HG03571 (cell line): ENCODE results near the gene ALDH1A3.

Source experiments
- ATAC-seq: cut with Tn5 transposase; IDR thresholded peaks from one replicate; pipeline ENCODE4 v1.9.1; 2021; ENCODE audit not compliant: unreplicated experiment

Gene ALDH1A3

DNA sequence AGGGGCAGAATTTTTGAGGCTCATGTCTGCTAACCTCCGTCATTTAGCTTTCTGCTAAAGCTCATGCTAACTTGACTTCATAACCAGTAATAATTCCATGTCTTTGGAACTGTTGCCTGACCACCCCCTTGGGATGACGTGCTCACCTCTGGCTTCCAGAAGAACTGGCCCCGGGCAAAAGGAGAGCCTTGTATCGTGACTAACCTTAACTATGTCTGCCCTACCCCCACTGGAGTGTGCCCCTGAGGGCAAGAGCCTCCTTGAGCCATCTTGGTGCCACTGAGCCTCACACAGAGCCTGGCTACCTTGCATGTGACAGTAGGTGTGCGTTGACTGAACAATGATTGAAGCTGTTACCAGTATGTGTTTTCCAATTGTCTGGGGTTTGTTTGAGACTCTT, 44.3 kb downstream of the ALDH1A3 start:
- ATAC-seq = no peak

DNA sequence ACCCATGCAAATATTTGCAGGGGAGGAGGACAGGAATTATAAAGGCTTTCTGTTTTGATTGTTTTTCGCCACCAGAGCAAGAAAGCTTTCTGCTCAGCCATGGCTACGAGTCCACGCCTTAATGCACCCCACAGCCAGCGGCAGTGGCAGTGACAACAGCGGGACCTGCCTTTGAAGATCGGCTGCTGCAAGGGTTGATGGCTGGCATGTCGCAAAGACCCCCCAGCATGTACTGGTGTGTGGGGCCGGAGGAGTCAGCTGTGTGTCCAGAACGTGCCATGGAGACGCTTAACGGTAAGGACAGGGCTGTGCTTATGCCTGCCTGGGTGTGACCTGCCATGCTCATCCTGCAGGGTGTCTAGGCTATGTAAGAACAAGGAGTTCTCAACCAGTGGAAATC, 44.8 kb downstream of the ALDH1A3 start:
- ATAC-seq = no peak

- no peak for ATAC-seq
Observed at GRCh38 chr15:100925480-100925879, 45.8 kb downstream of the ALDH1A3 start.

DNA sequence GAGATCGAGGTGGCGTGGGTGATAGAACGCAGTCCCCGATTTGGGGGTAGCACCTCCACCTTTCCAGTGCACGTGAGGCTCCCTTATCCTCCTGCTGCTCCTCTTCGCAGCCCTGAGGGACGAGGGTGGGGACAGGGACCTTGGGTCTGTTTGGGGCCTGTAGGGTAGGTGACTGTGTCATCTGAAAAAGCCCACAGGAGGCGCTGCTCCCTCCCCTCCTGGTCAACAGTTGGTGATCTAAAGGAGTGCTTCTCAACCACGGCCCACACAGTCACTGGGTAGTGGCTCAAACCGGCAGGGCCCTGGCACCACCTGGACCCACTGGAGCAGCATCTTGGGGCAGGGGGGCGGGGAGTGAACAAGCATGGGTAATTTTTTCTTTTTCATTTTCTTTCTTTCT, 46.6 kb downstream of the ALDH1A3 start:
- no peak for ATAC-seq

DNA sequence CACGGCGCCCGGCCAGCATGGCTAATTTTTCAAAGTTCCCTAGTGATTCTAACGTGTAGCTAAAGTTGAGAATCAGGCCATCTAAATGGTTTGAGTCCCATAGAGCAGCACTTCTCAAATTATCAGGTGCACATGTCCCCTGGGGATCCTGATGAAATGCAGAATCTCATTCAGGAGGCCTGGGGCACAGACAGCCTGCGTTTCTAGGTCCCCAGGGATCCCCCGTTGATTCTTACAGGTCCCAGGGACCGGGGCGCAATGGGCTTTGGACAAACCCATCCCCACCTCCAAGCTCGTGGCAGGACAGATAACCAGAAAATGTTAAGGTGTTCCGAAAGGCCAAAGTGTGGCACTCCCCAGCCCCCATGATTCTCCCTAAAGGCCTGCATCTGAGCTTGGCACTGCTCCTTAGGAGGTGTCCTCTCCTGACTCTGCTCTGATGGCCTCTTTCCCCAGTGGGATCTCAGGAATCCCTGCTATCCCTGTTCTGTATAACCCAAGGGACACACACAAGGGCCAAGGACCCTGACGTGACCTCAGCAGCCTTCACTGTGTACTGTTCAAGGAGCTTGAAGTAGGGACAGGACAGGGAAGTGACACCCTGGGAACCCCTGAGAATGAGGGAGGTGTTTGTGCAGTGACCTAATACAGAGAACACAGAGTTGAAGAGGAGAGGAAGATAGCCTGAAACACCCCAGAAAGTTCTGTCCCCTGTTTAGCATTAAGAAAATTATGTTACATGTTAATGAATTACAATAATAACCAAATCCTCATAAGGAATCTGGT, 47.5 kb downstream of the ALDH1A3 start:
- peak; percentile 55 for ATAC-seq

GRCh38 chr15:100928632-100929280, 49.1 kb downstream of the ALDH1A3 start:
- ATAC-seq = no peak

GRCh38 chr15:100929641-100930042, 50.0 kb downstream of the ALDH1A3 start:
- no peak for ATAC-seq

DNA sequence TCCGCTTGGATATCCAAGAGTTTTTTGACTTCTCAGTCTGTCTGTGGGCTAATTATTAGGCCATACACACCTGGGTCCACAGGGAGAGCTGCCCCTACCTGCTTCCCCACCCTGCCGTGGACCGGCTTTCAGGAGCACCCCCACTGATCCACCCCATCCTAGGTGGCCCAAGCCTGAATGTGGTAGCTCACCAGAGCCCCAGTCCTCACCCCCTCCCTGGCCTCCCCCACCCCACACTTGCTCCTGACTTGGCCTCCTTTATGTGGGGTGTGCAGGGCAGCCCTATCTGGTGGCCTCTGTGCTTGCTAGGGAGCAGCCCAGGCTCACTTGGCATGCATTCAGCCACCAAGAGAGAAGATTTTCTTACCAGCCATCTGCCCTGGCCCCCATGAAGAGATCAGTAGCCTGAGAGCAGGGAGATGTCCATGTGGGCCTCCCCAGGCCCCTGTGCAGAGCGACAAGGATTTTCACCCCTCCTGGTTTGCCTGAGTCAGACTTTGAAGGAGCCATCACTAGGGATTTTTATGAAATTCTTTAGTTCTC, 50.7 kb downstream of the ALDH1A3 start:
- ATAC-seq = no peak

DNA sequence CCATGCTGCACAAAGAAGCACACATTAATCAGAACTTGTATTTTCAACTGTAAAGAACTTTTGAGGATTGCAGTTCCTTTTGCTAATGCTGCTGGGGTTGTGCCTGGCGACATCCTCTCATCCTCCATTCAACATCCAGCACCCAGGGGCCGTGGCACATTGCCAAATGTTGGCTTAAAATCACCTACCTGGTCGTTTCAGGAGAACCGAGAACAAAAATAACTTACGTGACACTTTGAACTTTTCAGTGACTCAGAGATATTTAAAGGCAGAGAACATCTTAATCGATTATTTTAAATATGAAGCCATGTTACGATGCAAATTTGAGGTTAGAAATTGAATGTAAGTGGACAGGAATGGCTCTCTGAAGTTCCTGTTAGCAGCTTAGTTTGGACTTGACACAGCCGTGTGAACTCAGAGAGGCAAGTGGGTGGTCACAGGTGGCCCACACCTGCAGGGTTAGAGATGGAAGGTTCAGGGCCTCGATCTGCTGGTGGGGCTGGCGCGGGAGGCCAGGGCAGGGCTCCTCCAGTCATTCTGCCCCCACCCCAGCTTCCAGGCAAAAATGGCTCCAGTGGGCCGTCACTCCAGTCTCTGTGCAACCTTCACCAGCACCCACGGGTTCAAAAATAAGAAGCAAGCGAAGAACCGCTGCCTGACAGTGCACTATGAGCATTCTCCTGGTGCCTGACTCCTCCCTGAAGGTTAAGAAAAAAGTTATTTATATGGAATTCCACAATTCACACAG, 51.7 kb downstream of the ALDH1A3 start:
- ATAC-seq = no peak

DNA sequence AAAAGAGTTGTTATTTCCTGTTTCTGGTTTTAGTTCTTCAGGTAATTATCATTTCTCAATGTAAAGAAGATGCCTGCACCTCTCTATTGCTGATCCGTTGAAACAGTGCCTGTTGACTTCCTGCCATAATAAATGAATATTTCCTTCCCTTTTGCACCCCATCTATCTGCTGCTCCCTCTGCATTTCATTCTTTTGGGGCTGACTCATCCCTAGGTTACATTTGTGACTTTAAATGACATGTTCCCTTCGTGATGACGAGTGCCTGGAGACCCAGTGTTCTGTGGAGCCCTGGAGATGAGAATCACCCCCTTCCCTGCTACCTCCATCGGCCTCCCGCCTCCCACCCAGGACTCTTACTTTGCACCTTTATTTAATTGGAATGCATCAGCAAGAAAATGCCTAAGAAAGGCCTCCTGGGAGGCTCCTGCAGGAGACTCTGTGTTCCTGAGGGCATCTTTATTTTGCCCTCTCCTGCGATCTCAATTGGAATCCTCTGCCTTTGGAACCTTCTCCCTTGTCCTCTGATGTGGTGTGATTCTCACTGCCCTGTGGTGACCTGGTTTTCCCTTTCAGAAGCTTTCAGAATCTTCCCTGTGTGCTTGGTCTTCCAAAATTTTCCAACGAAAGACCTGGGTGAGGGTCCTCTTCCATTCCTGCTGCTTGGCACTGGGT, 53.2 kb downstream of the ALDH1A3 start:
- no peak for ATAC-seq

DNA sequence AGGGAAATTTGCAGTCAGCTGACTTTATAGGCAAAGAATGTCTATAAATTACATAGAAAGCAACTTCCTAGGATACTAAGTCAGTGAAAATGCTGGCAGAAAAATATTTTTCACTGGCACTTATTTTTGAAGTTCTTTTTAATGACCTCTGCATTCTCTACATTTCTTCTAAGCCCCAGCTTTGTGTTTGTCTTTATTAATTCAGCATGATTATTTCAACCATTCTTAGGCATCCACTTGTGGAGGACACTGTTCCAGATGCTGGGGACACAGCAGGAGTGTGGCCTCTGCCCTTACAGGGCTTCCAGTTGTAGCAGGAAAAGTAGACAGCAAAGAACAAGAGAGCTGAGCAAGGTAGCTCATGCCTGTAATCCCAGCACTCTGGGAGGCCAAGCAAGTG, 54.5 kb downstream of the ALDH1A3 start:
- ATAC-seq = no peak

DNA sequence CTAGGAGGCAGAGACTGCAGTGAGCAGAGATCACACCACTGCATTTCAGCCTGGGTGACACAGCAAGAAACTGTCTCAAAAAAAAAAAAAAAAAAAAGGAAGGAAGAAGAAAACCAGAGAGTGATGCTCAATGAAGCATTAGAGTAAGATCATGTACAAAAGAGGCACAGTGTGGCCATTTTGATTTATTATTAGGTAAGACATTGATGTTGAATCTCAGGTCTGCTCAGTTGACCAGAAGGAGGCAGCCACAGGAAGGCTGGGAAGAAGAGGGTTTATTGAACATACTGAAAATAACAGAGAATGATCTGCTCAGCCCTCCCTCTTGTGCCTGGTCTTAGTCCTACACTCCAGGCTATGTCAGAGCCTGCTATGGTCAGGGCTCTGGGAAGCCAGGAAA, 55.1 kb downstream of the ALDH1A3 start:
- peak; percentile 39 for ATAC-seq

- no peak for ATAC-seq
Observed at GRCh38 chr15:100937171-100937570, 57.5 kb downstream of the ALDH1A3 start.

DNA sequence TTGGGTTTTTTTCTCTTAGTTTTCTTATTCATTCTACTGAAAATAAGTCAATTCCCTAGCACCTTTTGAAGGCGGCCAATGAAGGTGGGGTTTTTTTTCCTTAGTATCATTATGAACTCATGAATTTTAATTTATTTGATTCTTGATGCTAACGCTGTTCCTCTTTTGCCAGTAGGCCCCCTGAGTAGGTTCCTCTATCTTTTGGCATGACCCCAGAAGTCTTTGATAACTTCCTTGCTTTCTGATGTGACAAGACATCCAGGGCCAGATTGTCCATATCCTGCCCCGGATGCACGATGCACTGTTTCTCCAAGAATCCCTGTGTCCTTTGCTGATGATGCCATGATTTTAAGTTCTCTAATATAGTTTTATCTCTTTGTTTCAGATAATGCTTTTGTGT, 60.2 kb downstream of the ALDH1A3 start:
- ATAC-seq = no peak

- ATAC-seq = peak; percentile 63
Observed at GRCh38 chr15:100940767-100941379, 61.2 kb downstream of the ALDH1A3 start.

DNA sequence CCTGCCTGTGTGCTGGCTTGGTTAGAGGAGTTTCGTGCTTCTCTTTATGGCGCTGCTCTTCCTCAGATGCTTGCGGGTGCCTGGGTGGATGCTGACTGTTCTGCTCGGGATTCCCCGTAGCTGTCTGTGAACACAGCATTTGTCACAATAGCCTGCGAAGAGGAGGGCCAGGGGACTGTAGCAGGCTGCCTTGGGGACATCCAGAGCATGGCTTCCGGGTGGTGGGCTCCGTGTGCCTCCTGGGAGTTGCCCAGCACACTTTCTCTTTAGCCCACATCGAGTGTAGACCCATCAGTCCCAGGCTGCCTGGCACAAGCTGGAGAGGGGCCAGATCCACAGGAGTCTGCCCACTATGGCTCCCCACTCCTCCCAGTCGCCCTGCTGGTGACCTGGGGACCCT, 61.9 kb downstream of the ALDH1A3 start:
- ATAC-seq = peak; percentile 42

DNA sequence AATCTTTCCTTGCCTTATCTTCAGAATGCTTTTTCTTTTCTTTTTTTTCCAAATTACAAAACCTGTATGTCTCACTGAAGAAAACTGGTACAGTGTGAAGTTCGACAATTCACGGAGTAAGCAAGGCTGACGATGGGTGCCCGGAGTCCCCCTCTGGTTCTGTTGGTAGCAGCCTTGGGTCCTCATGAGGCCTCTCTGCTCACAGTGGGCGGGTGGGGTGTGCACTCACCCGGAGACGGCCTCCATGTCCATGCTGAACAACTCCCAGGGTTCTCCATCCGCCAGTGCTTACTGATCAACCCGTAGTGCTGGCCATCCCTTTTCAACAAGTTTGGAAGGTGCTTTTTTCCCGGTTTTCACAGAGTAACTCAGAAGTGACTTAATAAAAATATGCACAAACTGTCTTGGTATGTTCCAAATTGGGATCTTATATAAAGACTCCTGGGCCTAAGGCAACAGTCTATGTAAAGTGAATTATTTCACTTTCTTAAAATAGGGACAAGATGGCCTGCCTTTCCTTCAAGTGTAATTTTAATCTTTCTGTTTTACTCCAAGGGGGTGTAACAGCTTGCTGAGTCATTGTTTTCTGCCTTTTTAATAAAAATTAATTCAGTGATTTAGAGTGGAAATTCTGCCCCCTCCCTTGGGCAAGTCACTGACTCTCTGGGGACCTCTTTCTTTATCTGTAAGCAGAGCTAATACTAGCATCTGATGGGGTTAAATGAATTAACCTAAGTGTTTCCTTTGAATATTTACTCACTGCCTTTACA, 63.2 kb downstream of the ALDH1A3 start:
- no peak for ATAC-seq

DNA sequence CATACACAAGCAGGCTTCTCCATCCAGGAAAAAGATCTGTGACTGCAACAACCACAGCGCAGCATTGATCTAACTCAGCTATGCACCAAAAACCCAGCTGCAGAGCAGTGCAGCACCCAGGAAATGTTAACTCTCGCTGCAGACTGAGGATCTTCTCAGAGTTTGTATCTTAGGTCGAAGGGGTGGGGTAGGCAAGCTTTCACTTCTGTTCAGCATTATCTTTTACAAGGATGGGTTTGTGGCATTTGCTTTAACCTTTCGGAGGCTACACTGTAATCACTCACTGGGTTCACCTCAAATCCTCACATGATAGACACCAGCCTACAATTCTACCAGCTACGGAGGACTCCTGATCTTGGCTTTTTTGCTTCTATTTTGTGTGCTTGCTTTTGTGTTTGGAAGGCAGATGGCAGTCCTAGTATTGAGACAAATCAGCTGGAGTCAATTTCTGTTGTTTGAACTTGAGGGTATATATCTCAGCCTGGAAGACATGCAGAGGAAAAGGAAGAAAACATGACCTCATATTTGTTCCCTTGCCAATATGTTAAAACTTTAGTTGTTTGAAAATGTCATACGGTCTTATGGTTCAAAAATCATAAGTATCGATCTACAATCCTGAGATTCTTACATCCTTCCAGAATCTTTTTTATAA, 64.7 kb downstream of the ALDH1A3 start:
- ATAC-seq = no peak

DNA sequence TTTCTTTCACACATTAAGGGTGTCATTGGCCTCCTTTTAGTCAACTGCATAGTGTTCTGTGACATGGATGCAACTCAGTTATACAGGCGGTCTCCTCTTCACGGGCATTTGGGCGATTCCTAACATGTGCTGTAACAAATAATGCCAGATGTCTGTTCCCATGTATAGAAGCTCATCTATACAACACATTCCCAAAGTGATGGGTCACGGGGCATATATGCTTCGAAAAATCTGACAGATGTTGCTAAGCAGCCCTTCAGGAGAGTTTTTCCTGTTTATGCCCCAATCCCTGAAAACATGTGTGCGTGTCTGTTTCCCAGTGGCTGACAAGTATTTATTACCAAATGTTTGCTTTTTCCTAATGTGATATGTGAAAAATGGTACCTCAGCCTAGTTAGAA, 65.4 kb downstream of the ALDH1A3 start:
- no peak for ATAC-seq
